GM18498 (cell line): ENCODE measurements around the gene TINAG.

Experiments
- ATAC-seq: cut with Tn5 transposase; IDR thresholded peaks from one replicate; pipeline ENCODE4 v1.9.1; 2021; ENCODE audit warnings: mild to moderate bottlenecking, moderate library complexity; ENCODE audit not compliant: unreplicated experiment

TINAG gene

DNA sequence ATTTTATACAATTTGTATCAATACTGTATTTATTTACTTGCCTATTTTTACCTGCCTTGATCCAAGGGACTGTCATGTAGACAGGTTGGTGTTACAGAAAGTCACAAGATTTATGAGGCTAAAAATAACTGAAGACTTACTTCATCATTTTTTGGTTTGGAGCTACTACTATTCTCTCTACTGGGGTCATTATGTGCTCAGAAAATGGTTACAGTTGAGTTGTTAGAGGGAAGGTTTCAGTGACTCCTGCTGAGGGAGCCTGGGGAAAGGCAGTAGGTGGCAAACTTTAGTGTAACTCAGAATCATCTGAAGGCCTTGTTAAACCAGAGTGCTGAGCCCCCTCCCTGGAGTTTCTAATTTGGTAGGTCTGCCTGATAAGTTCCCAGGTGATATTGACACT is 118.8 kb downstream of the TINAG start:
- ATAC-seq: no peak

DNA sequence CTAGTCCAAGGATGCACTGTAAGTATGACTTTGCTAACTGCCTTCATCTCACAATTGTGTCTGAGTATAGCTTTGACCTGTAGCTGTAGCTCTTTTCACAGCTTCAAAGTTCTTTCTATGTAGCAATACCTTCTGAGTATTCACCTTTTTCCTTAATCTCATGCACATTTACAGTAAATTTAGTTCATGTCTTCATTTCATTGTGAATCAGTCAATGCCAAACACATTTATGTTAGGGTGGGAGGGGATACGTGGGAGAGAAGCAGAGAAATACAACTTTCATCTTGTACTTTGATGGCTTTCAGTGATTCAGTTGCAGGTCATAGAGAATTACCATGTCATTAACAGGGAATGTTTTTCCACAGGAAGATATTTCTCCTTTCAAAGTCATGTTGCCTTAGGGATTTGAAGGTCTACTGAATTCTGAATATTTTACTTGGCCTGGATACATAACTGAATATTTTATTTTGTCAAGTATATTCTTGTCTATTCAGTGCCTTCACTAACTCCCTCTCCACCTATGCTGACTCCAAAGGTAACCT is 119.2 kb downstream of the TINAG start:
- ATAC-seq: no peak

DNA sequence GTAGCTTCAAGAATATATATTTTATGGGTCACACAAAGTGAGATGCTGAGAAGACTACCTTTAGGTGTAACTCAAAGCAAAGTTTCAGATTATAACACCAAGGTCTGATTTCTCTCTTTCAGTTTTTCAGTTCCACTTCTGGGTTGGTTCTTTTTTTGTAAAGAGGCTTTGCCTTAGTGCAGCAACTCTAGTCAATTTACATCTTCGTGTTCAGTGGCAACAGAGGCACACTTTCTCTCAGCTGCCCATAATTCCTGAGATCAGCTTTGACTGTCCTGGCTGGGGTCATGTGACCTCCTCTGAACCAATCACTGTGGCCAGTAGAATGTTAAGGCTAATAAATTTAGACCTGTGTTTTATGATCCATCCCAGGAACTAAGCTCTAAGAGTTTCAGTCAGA is 120.2 kb downstream of the TINAG start:
- peak; percentile 90 for ATAC-seq

DNA sequence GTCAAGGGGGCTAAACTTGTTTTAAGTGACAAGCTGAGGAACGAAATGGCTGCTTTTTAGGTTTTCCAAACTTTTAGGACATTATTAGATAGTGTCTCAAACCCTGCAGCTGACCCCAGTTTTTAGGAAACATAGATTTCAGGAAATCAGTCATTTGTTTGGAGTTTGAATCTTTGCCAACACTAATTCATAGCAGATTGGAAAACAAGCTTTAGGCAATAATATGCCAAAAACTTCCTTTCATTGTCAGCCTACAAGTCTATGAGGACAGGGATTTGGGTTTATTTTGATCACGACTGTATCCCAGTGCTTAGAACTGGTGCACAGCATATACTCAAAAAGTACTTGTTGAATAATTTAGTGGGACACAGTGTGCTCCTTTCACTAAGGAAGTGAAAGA is 123.2 kb downstream of the TINAG start:
- ATAC-seq: no peak
